Erythroblast (primary cell): ENCODE results near the gene TRIP10.
"Not testable (repeated sequence)": the region's sequence is repeated elsewhere in the genome, so short reads cannot be mapped to it uniquely, and the experiment has no call there.

Experiments
- DNase-seq, 2 experiments: peaks; one replicate each; lab custom pipeline; 2025; lab: John Stamatoyannopoulos, UW
- GATA1 ChIP-seq: IDR thresholded peaks from 2 replicates; pipeline ENCODE4 v1.6.1; 2011; ENCODE audit warnings: low read depth, mild to moderate bottlenecking, control low read depth, low read length, moderate library complexity
- POLR2A ChIP-seq: IDR thresholded peaks from 2 replicates; pipeline ENCODE4 v1.6.1; 2011; ENCODE audit warnings: mild to moderate bottlenecking, low read length

The TRIP10 gene

DNA sequence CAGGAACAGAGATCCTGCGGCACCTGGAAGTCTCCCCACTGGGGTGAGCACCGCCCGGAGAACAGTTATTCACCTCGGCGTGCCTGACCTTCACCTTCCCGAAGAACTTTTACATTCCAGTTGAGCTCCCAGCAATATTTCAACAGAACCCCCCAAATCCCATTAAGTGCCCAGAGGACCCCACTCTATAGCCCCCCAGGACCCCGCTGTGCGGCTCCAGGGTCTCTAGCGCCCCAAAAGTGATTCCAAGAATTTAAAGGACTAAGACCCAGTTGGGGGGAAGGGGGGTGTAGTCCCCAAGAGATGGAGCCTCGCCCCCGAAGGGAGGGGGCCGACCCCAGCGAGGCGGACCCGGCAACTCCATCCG is 2.6 kb upstream of the TRIP10 start:
- TF ChIP-seq GATA1 (no peak), POLR2A (no peak)
- no peak for DNase-seq

DNA sequence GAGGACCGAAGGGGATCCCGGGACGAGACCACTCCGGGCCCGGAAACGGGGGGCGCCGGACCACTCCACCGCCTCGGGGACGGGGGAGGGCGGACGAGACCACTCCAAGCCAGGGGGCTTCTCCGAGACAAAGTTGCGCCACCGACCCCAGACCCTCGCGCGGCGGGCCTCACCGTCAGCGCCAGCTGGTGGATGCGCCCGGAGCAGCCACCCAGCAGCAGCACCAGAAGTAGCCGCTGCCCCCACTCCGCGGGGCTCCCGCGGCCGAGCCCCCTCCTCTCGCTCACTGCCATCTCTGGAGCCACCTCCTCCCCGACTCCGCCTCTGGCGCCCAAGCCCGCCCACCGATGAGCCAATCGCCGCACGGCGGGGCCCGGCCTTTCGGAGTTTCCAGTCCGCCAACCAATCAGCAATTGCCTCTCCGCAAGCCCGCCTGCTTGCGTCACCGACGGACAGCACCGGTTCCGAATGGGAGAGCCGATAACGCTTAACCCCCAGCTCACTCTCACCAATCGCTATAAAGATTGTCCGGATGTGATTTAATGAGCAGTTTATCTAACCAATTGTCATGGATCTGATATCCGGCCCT is 2.1 kb upstream of the TRIP10 start, which contains the start of gene GPR108:
Gene GPR108, minus strand, starts transcription at position 297 of the 589 bp plus-strand sequence. Its CDS starts 4 bp downstream, at position 293.
- DNase-seq, result peak; percentile 99 to 100
- TF ChIP-seq GATA1 (no peak), POLR2A (peak; percentile 27)

DNA sequence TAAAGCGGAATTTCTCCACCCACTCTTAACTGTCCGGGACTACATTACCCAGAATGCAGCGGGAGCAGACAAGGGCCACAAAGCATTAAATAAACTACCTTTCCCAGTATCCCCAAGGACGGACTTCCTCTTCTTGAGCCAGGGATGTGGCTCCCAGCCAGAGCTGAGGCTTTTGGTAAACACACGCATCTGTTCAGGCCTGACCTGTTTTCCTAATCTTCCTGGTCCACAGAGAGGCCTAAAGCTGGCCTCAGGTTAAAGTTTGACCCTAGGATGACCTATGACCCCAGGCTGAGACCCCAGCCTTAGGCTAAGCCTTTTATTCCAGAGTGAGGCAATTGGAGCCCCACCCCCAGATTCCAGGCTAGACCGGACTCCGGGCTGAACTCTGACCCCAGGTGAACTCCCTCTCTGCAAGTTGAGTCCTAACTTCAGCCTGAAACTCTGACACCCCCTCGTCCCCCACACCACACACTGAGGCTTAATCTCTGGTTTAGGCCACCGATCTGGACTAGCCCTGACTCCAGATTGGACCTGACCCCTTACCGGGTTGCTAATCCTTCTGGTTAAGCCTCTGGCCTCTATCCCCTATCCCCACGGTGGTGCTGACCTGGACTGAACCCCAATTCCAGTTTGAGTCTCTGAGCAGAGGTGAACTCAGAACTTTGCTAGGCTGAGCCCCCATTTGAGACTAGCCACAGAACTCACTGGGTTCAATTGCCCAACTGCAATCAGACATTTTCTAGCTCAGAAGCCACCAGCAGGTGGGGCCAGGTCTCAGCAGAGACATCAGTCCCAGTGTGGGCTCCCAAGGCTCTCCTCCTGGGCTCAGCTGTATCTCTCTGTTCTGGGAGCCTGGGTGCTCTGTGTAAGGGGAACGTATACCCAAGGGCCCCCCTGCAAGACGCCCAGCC is 1.4 kb upstream of the TRIP10 start:
- peak; percentile 81 to 86 for DNase-seq
- peak; percentile 28 for TF ChIP-seq POLR2A
- no peak for TF ChIP-seq GATA1

DNA sequence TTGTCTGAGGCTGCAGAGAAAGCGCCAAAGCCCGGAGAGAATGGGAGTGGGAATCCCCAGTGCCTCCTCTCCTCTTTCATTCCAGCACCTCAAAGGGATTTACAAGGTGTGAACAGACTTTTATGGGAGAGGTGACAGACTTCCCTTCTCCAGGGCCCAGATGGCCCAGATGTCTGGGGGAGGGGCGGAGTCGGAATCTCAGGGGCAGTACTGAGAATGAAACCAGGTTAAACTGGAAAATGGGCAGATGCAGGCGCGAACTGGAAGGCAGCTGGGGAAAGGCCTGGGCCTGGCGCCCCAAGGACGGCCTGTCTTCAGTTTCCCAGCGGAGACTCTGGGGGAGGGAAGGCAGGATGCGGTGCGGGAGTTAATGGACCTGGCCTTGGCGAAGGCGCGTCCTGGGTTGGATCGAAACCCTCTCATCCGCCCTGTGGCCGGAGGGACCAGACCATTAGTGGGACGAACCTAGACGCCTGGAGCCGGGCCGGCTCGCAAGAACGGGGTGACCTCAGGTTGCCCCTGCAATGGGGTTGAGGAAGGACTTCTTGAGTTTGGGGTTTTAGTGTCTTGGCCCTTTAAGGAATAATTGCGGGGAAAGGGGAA is 592 bp upstream of the TRIP10 start:
- TF ChIP-seq POLR2A (no peak), GATA1 (no peak)
- DNase-seq, result no peak

DNA sequence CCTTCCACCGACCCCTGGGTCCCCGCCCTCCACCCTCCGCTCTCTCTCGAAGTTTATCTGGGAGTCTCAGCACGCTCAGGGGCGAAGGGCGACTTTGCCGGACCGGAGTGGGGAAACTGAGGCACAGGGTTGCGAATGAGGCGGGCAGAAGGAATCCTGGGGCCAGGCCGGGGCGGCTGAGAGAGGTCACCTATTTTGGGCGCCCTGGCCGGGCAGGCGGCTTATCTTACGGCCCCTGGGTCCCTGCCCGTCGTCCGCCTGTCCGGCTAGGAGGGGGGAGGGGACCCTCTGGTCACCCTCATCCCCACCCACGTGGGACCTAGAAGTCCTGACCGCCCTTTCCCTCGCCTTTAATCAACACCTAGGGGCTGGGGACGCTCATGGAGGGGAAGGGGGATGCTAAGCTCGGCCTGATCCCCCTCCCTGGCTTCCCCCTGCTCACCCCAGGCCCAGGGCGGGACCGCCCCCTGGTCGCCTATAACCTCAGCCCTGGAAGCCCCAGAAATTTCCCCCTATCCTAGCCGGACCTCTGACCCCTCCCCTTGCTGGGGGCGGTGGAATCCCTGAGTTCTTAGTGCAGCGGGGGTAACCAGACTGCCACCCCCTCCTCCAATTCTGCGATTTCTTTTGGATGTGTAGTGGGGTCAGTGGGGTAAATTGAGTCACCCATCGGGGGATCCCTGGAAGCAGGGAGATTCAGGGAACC is 556 bp downstream of the TRIP10 start:
- DNase-seq, result peak; percentile 59 to 61
- TF ChIP-seq GATA1 (no peak), POLR2A (no peak)

DNA sequence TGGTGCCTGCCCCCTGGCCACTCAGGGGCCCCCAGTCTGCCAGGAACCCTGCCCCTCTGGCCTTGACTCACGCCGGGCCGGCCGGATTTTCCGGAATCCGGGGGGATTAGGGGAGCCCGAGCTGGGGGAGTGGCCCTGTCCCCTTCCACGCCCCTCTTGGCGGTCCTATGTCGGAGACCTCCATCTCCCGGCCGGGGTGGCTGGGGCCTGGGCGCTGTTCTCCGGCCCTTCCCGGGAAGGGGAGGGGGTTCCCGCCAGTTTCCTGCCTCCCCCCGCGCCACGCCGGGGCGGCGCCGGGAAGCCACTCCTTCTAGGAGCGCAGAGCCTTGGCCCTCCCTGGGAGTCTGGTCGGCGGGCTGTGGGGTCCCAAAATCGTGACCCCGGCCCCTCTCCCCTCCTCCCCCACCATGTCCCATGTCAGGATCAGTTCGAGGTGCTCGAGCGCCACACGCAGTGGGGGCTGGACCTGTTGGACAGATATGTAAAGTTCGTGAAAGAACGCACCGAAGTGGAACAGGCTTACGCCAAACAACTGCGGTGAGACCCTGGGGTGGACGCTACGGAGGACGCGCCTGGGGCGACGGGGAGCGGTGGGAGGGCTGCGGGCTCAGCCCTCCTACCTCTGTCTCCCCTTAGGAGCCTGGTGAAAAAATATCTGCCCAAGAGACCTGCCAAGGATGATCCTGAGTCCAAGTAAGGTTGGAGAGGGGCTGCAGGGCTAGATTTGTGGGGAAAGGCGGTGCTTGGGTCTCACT is 1.3 kb downstream of the TRIP10 start:
- no peak for DNase-seq
- TF ChIP-seq POLR2A (no peak), GATA1 (no peak)

DNA sequence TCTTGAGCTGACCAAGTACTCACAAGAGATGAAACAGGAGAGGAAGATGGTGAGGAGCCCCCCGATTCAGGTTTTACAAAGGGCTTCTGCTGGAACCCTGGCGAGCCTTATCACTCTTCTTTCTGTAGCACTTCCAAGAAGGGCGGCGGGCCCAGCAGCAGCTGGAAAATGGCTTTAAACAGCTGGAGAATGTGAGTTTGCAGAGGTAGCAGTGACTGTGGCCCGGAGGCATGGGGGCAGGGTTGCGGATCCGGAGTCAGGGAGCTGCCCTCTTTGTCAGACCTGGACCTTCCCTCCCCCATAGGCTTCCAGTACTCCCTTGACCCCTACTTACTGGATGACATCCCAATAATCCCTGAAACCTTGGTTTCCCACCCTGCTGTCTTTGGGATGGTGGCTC is 3.6 kb downstream of the TRIP10 start:
- TF ChIP-seq GATA1 (no peak), POLR2A (no peak)

DNA sequence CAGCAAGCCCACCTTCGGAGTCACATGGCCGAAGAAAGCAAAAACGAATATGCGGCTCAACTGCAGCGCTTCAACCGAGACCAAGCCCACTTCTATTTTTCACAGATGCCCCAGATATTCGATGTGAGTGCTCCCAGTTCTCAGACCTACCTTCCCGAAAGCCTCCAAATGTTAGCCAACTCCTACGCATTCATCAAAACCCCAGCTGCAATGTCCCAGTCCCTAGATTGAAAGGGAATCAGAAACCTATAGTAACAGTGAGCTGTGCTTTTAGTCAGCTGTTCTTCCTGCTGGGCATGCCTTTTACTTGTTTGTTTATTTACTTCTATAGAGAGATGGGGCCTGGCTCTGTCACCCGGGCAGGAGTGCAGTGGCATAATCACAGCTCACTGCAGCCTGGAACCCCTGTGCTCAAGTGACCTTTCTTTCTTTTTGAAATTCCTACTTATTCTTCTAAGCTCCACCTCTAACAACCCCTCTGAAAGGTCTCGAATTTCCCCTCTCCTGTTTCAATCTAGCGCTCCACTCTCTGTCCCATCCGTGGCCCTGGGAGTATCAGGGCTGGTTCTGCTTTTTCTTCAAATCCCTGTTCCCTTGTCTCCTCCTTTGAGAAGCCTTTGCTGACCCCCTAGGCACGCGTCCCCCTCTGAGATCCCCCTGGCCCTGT is 4.4 kb downstream of the TRIP10 start:
- no peak for DNase-seq
- TF ChIP-seq GATA1 (no peak), POLR2A (no peak)

More for the DNA sequence above, 3.6 kb downstream of the TRIP10 start:
- no peak for DNase-seq

DNA sequence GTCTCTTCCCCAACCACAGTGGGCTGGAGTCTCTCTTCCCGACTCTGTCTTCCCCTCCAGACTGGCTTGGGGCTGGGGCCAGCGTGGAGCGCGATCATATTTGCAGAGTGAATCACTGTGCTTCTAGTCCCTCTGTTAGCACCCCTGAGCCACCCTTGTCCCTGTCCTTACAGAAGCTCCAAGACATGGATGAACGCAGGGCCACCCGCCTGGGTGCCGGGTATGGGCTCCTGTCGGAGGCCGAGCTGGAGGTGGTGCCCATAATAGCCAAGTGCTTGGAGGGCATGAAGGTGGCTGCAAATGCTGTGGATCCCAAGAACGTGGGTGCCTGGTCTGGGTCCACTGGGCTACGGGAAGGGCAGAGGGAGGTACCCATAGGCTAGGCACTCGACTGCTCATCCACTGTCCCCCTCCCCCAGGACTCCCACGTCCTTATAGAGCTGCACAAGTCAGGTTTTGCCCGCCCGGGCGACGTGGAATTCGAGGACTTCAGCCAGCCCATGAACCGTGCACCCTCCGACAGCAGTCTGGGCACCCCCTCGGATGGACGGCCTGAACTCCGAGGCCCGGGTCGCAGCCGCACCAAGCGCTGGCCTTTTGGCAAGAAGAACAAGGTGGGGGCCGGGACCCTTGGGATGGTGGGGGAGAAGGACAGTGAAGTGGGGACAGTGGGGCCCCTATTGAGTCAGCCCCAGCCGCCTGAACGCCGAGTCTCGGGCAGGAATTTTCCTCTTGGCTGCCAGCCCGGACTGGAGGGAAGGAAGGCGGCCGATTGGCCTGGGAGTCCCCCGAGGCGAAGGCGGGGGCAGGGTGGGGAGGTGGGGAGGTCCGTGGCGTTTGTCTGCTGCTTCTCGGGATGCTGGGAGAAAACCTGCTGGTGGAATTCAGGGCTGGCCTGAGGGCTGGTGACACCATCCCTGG is 5.2 kb downstream of the TRIP10 start:
- TF ChIP-seq GATA1 (no peak), POLR2A (no peak)
- no peak for DNase-seq

DNA sequence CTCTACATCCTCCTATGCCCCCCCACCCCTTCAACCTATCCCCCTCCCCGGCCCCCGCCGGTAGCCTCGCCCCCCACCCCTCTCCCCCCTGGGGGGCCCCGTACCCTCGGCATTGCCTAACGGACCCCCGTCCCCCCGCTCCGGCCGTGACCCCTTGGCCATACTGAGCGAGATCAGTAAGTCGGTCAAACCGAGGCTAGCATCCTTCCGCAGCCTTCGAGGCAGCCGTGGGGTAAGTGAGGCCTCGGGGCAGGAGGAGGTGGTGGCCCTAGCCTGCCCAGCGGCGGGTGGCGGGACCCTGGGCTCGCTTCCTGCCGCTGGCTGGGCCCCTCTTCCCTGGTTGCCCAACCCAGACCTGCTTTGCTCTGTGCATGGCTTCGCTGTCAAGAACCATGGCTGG is 6.5 kb downstream of the TRIP10 start:
- DNase-seq, result no peak
- no peak for TF ChIP-seq GATA1
- TF ChIP-seq POLR2A, result no peak

DNA sequence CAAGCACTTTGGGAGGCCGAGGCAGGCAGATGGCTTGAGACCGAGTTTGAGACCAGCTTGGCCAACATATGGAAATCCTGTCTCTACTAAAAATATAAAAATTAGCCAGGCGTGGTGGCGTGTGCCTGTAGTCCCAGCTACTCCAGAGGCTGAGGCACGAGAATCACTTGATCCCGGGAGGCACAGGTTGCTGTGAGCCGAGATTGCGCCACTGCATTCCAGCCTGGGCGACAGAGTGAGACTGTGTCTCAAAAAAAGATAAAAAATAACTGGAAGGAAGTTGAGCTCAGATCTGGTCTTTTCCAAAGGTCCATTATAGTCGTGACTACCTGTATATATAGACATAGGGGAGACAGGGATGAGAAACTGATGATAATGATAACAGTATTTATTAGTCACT is 9.1 kb downstream of the TRIP10 start:
- DNase-seq, result not testable (repeated sequence)

DNA sequence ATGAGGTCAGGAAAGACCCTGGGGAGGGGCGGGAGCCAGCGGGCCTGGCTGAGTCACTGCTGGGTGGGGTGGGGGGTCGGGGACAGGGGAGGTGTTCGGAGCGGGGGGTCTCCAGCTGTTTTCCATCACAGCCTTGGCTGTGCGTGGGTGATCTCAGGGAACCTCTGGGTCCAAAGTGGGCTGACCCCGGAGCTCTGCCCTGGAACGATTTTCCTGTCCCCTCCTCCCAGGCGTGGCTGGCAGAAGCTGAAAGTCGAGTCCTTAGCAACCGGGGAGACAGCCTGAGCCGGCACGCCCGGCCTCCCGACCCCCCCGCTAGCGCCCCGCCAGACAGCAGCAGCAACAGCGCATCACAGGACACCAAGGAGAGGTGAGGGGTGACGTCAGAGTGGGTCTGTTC is 10.6 kb downstream of the TRIP10 start:
- DNase-seq, result no peak
- TF ChIP-seq POLR2A, result no peak
- TF ChIP-seq GATA1, result no peak
